HEK293T (cell line): Measurements from ENCODE around the gene ANGPT4.

Experiments used
- CTCF ChIA-PET: fragments of 350-600 bp; formaldehyde crosslinking; extraction: SDS; loops from one replicate; lab custom pipeline; 2021; ENCODE audit warnings: antibody characterized with exemption, inconsistent platforms; lab: Yijun Ruan, JAX
- POLR2A ChIA-PET: fragments of 350-600 bp; formaldehyde crosslinking; extraction: SDS; loops from one replicate; lab custom pipeline; 2020; ENCODE audit warnings: antibody characterized with exemption, inconsistent platforms; lab: Yijun Ruan, JAX
- DNase-seq: peaks from one replicate; pipeline ENCODE4 v3.0.0; 2012; ENCODE audit warnings: mixed read lengths; ENCODE audit errors: extremely low spot score
- ARNT ChIP-seq: fragments of 450-650 bp; IDR thresholded peaks from 2 replicates; pipeline ENCODE4 v1.6.1; 2017; ENCODE audit warnings: mild to moderate bottlenecking
- BHLHE40 ChIP-seq: fragments of 450-650 bp; IDR thresholded peaks from 2 replicates; pipeline ENCODE4 v1.6.1; 2016; ENCODE audit warnings: mild to moderate bottlenecking, moderate library complexity, borderline replicate concordance
- CTBP1 ChIP-seq: fragments of 450-650 bp; IDR thresholded peaks from 2 replicates; pipeline ENCODE4 v1.6.1; 2016; ENCODE audit warnings: borderline replicate concordance
- ELF4 ChIP-seq: fragments of 450-650 bp; IDR thresholded peaks from 2 replicates; pipeline ENCODE4 v1.6.1; 2017; ENCODE audit warnings: antibody characterized with exemption
- FOXA1 ChIP-seq: fragments of 450-650 bp; IDR thresholded peaks from 2 replicates; pipeline ENCODE4 v1.6.1; 2016; ENCODE audit warnings: mild to moderate bottlenecking
- FOXK2 ChIP-seq: fragments of 450-650 bp; IDR thresholded peaks from 2 replicates; pipeline ENCODE4 v1.6.1; 2016; ENCODE audit warnings: mild to moderate bottlenecking
- FOXM1 ChIP-seq: fragments of 450-650 bp; IDR thresholded peaks from 2 replicates; pipeline ENCODE4 v1.6.1; 2017; ENCODE audit warnings: mild to moderate bottlenecking, borderline replicate concordance
- HDGF ChIP-seq: fragments of 450-650 bp; IDR thresholded peaks from 2 replicates; pipeline ENCODE4 v1.6.1; 2017; ENCODE audit warnings: antibody characterized with exemption, borderline replicate concordance
- L3MBTL2 ChIP-seq: fragments of 450-650 bp; conservative IDR thresholded peaks from 2 replicates; pipeline ENCODE4 v1.6.1; 2016; ENCODE audit warnings: mild to moderate bottlenecking
- LEF1 ChIP-seq: fragments of 450-650 bp; IDR thresholded peaks from 2 replicates; pipeline ENCODE4 v1.6.1; 2017; ENCODE audit warnings: mild to moderate bottlenecking, borderline replicate concordance
- NFRKB ChIP-seq: fragments of 450-650 bp; IDR thresholded peaks from 2 replicates; pipeline ENCODE4 v1.6.1; 2016; ENCODE audit warnings: mild to moderate bottlenecking, moderate library complexity
- PKNOX1 ChIP-seq: fragments of 450-650 bp; IDR thresholded peaks from 2 replicates; pipeline ENCODE4 v1.6.1; 2016
- SP1 ChIP-seq: fragments of 450-650 bp; IDR thresholded peaks from 2 replicates; pipeline ENCODE4 v1.6.1; 2017
- SUZ12 ChIP-seq: fragments of 450-650 bp; IDR thresholded peaks from 2 replicates; pipeline ENCODE4 v1.6.1; 2016; ENCODE audit warnings: mild to moderate bottlenecking
- TARDBP ChIP-seq: fragments of 450-650 bp; IDR thresholded peaks from 2 replicates; pipeline ENCODE4 v1.6.1; 2016
- ZNF384 ChIP-seq: fragments of 450-650 bp; IDR thresholded peaks from 2 replicates; pipeline ENCODE4 v1.6.1; 2016

Gene ANGPT4

GRCh38 chr20:877814-878213 lies 38.3 kb downstream of the ANGPT4 start:
- no peak for TF ChIP-seq HDGF
- no peak for TF ChIP-seq ELF4
- no peak for TF ChIP-seq BHLHE40
- no peak for TF ChIP-seq SUZ12
- no peak for DNase-seq
- POLR2A ChIA-PET = no interaction called here
- CTCF ChIA-PET = interaction anchor here (0.6 kb wide), 1 partner anchor 78 kb away, joined by 3 read pairs; no protein-coding TSS in a partner anchor

GRCh38 chr20:875115-875514 lies 41.0 kb downstream of the ANGPT4 start:
- POLR2A ChIA-PET = no interaction called here
- CTCF ChIA-PET = no interaction called here
- TF ChIP-seq TARDBP = no peak
- no peak for TF ChIP-seq FOXM1
- TF ChIP-seq SP1 = no peak
- TF ChIP-seq ARNT = no peak
- TF ChIP-seq L3MBTL2 = no peak
- TF ChIP-seq LEF1 = no peak
- no peak for DNase-seq

GRCh38 chr20:873875-874607 lies 42.1 kb downstream of the ANGPT4 start:
- no peak for DNase-seq
- CTCF ChIA-PET = no interaction called here
- no peak for TF ChIP-seq ELF4
- no peak for TF ChIP-seq NFRKB
- POLR2A ChIA-PET = no interaction called here

- POLR2A ChIA-PET = no interaction called here
Measured at GRCh38 chr20:872855-873520, 43.1 kb downstream of the ANGPT4 start.

GRCh38 chr20:871948-872347 lies 44.2 kb downstream of the ANGPT4 start:
- no peak for DNase-seq
- ChIA-PET POLR2A (no interaction called here), CTCF (no interaction called here)
- TF ChIP-seq NFRKB (no peak), HDGF (no peak), PKNOX1 (no peak), ELF4 (no peak), FOXA1 (no peak), CTBP1 (no peak), FOXM1 (no peak), ZNF384 (no peak), TARDBP (no peak), ARNT (no peak), L3MBTL2 (no peak)

More at GRCh38 chr20:872855-873520, 43.1 kb downstream of the ANGPT4 start:
- TF ChIP-seq BHLHE40 (no peak), ARNT (no peak), L3MBTL2 (no peak), NFRKB (no peak), FOXK2 (no peak), TARDBP (no peak), SUZ12 (no peak), ZNF384 (no peak), ELF4 (no peak), HDGF (no peak), FOXM1 (no peak), FOXA1 (no peak), SP1 (no peak), PKNOX1 (no peak), LEF1 (no peak), CTBP1 (no peak)
- CTCF ChIA-PET = no interaction called here
- DNase-seq = no peak

GRCh38 chr20:871436-871835 lies 44.7 kb downstream of the ANGPT4 start:
- DNase-seq = no peak
- no peak for TF ChIP-seq FOXK2
- no peak for TF ChIP-seq HDGF
- TF ChIP-seq PKNOX1 = no peak
- TF ChIP-seq NFRKB = no peak
- TF ChIP-seq FOXA1 = no peak
- TF ChIP-seq LEF1 = no peak
- TF ChIP-seq BHLHE40 = no peak
- no peak for TF ChIP-seq FOXM1
- TF ChIP-seq SUZ12 = no peak
- no peak for TF ChIP-seq L3MBTL2
- no peak for TF ChIP-seq ZNF384
- TF ChIP-seq ARNT = no peak
- no peak for TF ChIP-seq TARDBP
- TF ChIP-seq ELF4 = no peak
- POLR2A ChIA-PET = no interaction called here
- CTCF ChIA-PET = no interaction called here
